Measurements from ENCODE around the gene VAMP3.
A peak's percentile ranks its signal among the peaks of the same experiment; 100 is the strongest.

The VAMP3 gene

GRCh38 chr1:7770997-7771822 is at the start of gene VAMP3:
VAMP3 (plus strand) TSS chr1:7771296; CDS start chr1:7771384, 88 bp downstream.
- TF ChIP-seq, protein P1, sequence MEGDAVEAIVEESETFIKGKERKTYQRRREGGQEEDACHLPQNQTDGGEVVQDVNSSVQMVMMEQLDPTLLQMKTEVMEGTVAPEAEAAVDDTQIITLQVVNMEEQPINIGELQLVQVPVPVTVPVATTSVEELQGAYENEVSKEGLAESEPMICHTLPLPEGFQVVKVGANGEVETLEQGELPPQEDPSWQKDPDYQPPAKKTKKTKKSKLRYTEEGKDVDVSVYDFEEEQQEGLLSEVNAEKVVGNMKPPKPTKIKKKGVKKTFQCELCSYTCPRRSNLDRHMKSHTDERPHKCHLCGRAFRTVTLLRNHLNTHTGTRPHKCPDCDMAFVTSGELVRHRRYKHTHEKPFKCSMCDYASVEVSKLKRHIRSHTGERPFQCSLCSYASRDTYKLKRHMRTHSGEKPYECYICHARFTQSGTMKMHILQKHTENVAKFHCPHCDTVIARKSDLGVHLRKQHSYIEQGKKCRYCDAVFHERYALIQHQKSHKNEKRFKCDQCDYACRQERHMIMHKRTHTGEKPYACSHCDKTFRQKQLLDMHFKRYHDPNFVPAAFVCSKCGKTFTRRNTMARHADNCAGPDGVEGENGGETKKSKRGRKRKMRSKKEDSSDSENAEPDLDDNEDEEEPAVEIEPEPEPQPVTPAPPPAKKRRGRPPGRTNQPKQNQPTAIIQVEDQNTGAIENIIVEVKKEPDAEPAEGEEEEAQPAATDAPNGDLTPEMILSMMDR (IDR thresholded peaks at IDR 0.05; ENCODE audit: insufficient read depth, low read length, poor library complexity, severe bottlenecking), result no peak
- Histone ChIP-seq H3K4me3 (replicated peaks; ENCODE audit: low read depth, low read length) (peak within 1 kb of the TSS; percentile 91), H3K27me3 (replicated peaks; ENCODE audit: control insufficient read depth, insufficient read depth, low read length) (no peaks in the 10 kb centered on the region), H3K36me3 (ENCODE audit: control insufficient read depth, insufficient read depth, low read length) (no peaks in the 10 kb centered on the region)
- DNase-seq (ENCODE audit: extremely low read depth, insufficient read length), result peak; percentile 87

DNA sequence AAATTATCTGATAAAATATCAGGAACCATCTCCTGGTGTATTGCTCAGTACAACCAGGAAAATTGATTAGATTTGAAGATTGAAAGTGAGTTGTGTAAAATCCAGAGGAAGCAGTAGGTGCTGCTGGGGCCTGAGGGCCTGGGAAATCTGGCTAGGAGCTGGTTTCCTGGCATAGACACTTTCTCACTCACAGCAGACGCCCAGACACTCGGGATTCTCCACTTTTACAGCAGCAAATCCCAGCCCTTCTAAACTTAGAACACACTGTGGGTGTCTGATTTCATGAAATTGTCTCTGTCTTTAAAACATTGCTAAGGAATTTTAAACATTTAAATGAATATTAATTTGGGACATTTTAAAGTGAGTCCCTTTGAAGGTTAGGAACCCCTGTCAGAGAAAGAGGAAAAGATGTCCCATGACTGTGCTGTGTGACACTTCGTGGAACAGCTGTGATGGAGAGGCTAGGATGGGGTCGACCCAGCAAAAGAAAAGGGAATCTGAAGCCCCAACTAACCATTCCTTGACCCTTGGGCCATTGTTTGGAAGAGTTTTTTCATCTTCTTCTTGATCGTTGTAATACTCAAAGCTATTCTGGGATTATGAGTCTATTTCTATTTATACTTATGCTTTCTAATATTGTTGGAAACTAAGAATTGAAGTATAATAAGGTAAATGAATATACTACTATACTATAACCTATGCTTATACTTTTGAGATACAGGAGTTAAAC is 49.0 kb upstream of the VAMP3 start:
- H3K36me3 ChIP-seq (ENCODE audit: control insufficient read depth, insufficient read depth, low read length), result no peaks in the 10 kb centered on the region
- TF ChIP-seq, protein P1 (IDR thresholded peaks at IDR 0.05; ENCODE audit: insufficient read depth, low read length, poor library complexity, severe bottlenecking), result no peak
- DNase-seq (ENCODE audit: extremely low read depth, insufficient read length), result no peak
- H3K4me3 ChIP-seq (replicated peaks; ENCODE audit: low read depth, low read length), result no peak overlapping the region
- no peaks in the 10 kb centered on the region; the same call in 1 of the 2 replicates for H3K27me3 ChIP-seq (replicated peaks; ENCODE audit: control insufficient read depth, insufficient read depth, low read length)

DNA sequence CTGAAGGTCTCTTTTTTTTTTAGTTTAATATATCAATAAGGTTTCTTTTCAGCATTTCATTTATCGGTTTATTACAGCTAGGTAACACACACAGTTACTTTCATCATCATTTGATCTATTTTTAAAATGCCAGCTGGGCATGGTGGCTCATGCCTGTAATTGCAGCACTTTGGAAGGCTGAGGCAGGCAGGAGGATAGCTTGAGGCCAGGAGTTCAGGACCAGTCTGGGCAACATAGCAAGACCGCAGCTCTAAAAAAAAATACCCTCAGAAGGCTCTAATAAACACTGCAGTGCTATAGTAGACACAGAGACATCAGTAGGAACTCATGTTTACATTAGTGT is 48.5 kb upstream of the VAMP3 start:
- Histone ChIP-seq H3K27me3 (replicated peaks; ENCODE audit: control insufficient read depth, insufficient read depth, low read length) (no peaks in the 10 kb centered on the region; the same call in 1 of the 2 replicates), H3K36me3 (ENCODE audit: control insufficient read depth, insufficient read depth, low read length) (no peaks in the 10 kb centered on the region), H3K4me3 (replicated peaks; ENCODE audit: low read depth, low read length) (no peak overlapping the region)
- TF ChIP-seq, protein P1 (IDR thresholded peaks at IDR 0.05; ENCODE audit: insufficient read depth, low read length, poor library complexity, severe bottlenecking), result no peak
- DNase-seq (ENCODE audit: extremely low read depth, insufficient read length), result no peak

DNA sequence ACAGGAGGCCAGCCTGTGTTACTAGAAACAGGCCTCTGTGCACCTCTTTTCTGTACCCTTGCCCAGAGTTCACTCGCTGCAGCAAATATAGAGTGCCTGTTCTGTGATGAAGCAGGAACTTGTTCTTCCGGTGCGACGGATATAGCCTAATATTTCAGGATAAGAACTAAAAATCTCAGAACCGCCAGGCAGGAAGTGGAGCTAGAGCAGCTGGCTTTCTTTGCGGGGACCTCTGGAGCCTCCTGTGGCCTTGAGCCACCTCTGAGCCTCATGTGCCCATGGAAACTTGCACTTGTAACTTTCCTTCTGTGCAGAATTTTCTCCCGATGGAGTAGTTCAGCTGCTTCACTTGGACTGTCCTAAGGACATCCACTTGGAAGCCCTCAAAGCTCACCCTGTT is 44.5 kb upstream of the VAMP3 start:
- no peaks in the 10 kb centered on the region for H3K36me3 ChIP-seq (ENCODE audit: control insufficient read depth, insufficient read depth, low read length)
- TF ChIP-seq, protein P1 (IDR thresholded peaks at IDR 0.05; ENCODE audit: insufficient read depth, low read length, poor library complexity, severe bottlenecking), result no peak
- no peak for DNase-seq (ENCODE audit: extremely low read depth, insufficient read length)
- H3K27me3 ChIP-seq (replicated peaks; ENCODE audit: control insufficient read depth, insufficient read depth, low read length), result no peaks in the 10 kb centered on the region; the same call in 1 of the 2 replicates
- no peak overlapping the region for H3K4me3 ChIP-seq (replicated peaks; ENCODE audit: low read depth, low read length)

GRCh38 chr1:7727809-7728471 is 43.2 kb upstream of the VAMP3 start:
- DNase-seq (ENCODE audit: extremely low read depth, insufficient read length), result no peak
- H3K36me3 ChIP-seq (ENCODE audit: control insufficient read depth, insufficient read depth, low read length), result no peaks in the 10 kb centered on the region
- TF ChIP-seq, protein P1 (IDR thresholded peaks at IDR 0.05; ENCODE audit: insufficient read depth, low read length, poor library complexity, severe bottlenecking), result no peak
- peaks cover 1% of the 10 kb centered on the region for H3K27me3 ChIP-seq (replicated peaks; ENCODE audit: control insufficient read depth, insufficient read depth, low read length)
- no peak overlapping the region for H3K4me3 ChIP-seq (replicated peaks; ENCODE audit: low read depth, low read length)
